ENCODE data around the gene UFD1. TPM values are rescaled to one million over a fixed set of nuclear protein-coding genes. Genes with fewer than 3 reads are reported as not detected.

Gene UFD1
- total RNA-seq, 1 experiment from 2014 or later: 74.4 TPM

DNA sequence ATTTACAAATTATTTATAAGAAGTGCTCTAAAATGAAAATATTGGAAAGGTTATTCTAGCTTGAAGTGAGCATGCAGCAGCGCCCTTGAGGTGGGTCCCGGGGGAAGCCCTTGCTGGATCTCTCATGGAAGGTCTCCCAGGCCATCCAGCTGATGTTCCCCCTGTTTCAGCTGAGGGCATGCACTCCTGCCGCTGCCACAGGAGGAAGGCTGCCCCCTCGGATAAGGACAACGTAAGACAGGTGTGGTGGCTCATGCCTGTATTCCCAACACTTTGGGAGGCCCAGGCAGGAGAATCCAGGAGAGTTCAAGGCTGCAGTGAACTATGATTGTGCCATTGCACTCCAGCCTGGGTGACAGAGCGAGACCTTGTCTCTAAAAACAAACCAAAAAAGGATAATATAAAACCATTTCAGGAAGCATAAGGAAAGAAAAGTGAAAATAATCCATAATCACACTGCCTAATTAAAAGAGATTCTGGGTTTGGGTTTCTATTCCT is 15.7 kb upstream of the UFD1 start:
- Histone ChIP-seq H4K5ac (ENCODE audit: insufficient read length, low read depth, low read length) (no peak overlapping the region), H3K79me1 (ENCODE audit: insufficient read depth, low read depth, low read length, poor library complexity, severe bottlenecking) (no peaks in the 10 kb centered on the region), H3K9me3 (ENCODE audit: control insufficient read depth, low read depth, low read length) (no peaks in the 10 kb centered on the region), H4K8ac (replicated peaks; ENCODE audit: insufficient read length, low read depth, low read length) (no peak overlapping the region), H2BK12ac (ENCODE audit: insufficient read length, low read depth, low read length) (no peak overlapping the region), H3K4me1 (ENCODE audit: insufficient read depth, low read length) (no peaks in the 10 kb centered on the region), H3K4ac (ENCODE audit: low read depth, low read length) (no peak overlapping the region), H2BK120ac (ENCODE audit: low read depth, low read length, poor library complexity, severe bottlenecking) (no peak overlapping the region), H2BK5ac (ENCODE audit: insufficient read length, low read length) (no peak overlapping the region), H3K79me2 (ENCODE audit: insufficient read depth, low read length) (no peaks in the 10 kb centered on the region), H2BK20ac (ENCODE audit: low read depth, low read length, poor library complexity, severe bottlenecking) (no peak overlapping the region), H3K4me2 (ENCODE audit: insufficient read depth, insufficient read length, low read length) (no peak overlapping the region), H4K91ac (ENCODE audit: insufficient read length, low read depth, low read length) (no peak overlapping the region), H3T11ph (ENCODE audit: low read length) (no peak overlapping the region), H4K20me1 (ENCODE audit: control insufficient read depth, insufficient read depth, insufficient read length) (no peaks in the 10 kb centered on the region), H3K56ac (ENCODE audit: insufficient read length, low read depth, low read length) (no peak overlapping the region), H3K18ac (ENCODE audit: insufficient read length, low read depth, low read length) (no peak overlapping the region), H3K23me2 (ENCODE audit: insufficient read length, low read depth, low read length, poor library complexity, severe bottlenecking) (no peaks in the 10 kb centered on the region), H3K9ac (ENCODE audit: extremely low read depth, insufficient read length, low read length) (no peak overlapping the region), H3K27me3 (ENCODE audit: insufficient read depth, low read length) (no peaks in the 10 kb centered on the region), H2AK5ac (ENCODE audit: insufficient read length, low read length) (no peak overlapping the region), H3K14ac (ENCODE audit: insufficient read depth, low read length) (no peak overlapping the region), H2BK15ac (ENCODE audit: low read depth, low read length) (no peak overlapping the region), H3K23ac (ENCODE audit: insufficient read length, low read depth, low read length) (no peak overlapping the region), H2AFZ (ENCODE audit: low read length) (no peak overlapping the region), H3K27ac (ENCODE audit: insufficient read length, low read depth, low read length) (no peak overlapping the region)
- H3K27ac Mint-ChIP-seq: no peak overlapping the region
- DNase-seq: no peak
- H3K4me1 Mint-ChIP-seq: no peaks in the 10 kb centered on the region
- WGBS (ENCODE audit: extremely low coverage, insufficient read length, low lambda C conversion rate): no CpG with 5 or more reads among the region's 6 CpGs
- H3K36me3 Mint-ChIP-seq (ENCODE audit: insufficient read depth in 1 of 3, low read depth in 3 of 3): peaks cover 5 to 80% (median 58%) of the 10 kb centered on the region in 3 experiments
- no peaks in the 10 kb centered on the region for H3K27me3 Mint-ChIP-seq (ENCODE audit: low read depth)
- no peaks in the 10 kb centered on the region for H3K9me3 Mint-ChIP-seq
- TF ChIP-seq, protein P1, sequence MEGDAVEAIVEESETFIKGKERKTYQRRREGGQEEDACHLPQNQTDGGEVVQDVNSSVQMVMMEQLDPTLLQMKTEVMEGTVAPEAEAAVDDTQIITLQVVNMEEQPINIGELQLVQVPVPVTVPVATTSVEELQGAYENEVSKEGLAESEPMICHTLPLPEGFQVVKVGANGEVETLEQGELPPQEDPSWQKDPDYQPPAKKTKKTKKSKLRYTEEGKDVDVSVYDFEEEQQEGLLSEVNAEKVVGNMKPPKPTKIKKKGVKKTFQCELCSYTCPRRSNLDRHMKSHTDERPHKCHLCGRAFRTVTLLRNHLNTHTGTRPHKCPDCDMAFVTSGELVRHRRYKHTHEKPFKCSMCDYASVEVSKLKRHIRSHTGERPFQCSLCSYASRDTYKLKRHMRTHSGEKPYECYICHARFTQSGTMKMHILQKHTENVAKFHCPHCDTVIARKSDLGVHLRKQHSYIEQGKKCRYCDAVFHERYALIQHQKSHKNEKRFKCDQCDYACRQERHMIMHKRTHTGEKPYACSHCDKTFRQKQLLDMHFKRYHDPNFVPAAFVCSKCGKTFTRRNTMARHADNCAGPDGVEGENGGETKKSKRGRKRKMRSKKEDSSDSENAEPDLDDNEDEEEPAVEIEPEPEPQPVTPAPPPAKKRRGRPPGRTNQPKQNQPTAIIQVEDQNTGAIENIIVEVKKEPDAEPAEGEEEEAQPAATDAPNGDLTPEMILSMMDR (conservative IDR thresholded peaks at IDR 0.05): no peak
- no peak overlapping the region for H3K4me3 Mint-ChIP-seq

Data from H9 (cell line).